Ovary (tissue), 9 donors: Measurements from ENCODE around the gene GNG11. TPM values are rescaled to one million over a fixed set of nuclear protein-coding genes. Genes with fewer than 3 reads are reported as not detected.

Source experiments
- DNase-seq, 5 donors: peaks; one replicate each; pipeline ENCODE4 v3.0.0-alpha.2; 2019 to 2020
- H3K27ac ChIP-seq, 2 donors: fragments of 200-600 bp; one replicate each; pipeline versions ENCODE4 v1.5.1 to v1.8.0; 2019 to 2022
- H3K27me3 ChIP-seq: fragments of 200-600 bp; one replicate; pipeline ENCODE4 v1.8.0; 2022
- H3K36me3 ChIP-seq: fragments of 200-600 bp; sonication (generic); one replicate; pipeline ENCODE4 v1.5.1; 2019
- H3K4me1 ChIP-seq: one replicate; pipeline ENCODE4 v1.8.1; 2013; ENCODE audit warnings: mild to moderate bottlenecking, moderate library complexity; ENCODE audit not compliant: insufficient read depth
- H3K4me3 ChIP-seq: fragments of 200-600 bp; sonication (generic); one replicate; pipeline ENCODE4 v1.5.1; 2017
- H3K9me3 ChIP-seq, 2 donors: fragments of 200-600 bp in 1 of 2; sonication (generic) in 1 of 2; one replicate each; pipeline versions ENCODE4 v1.5.1 to v1.8.1; 2013 to 2019; ENCODE audit warnings: mild to moderate bottlenecking in 1 of 2, moderate library complexity in 1 of 2
- CTCF ChIP-seq, 3 donors: fragments of 450-650 bp in 2 of 3; fragments of 200-600 bp in 1 of 3; IDR thresholded peaks; one replicate each; pipeline versions ENCODE4 v1.5.1 to v1.8.0; 2016 to 2022; ENCODE audit warnings: antibody characterized with exemption in 3 of 3, mild to moderate bottlenecking in 1 of 3
- EP300 ChIP-seq: sonication (generic); formaldehyde crosslinking; IDR thresholded peaks from one replicate; pipeline ENCODE4 v1.6.1; 2017; ENCODE audit warnings: antibody characterized with exemption
- POLR2A ChIP-seq: fragments of 450-650 bp; IDR thresholded peaks from one replicate; pipeline ENCODE4 v1.6.1; 2017; ENCODE audit warnings: antibody characterized with exemption, mild to moderate bottlenecking, moderate library complexity
- WGBS, 3 donors: extraction: QIAGEN DNeasy Blood & Tissue Kit in 1 of 3; methylation state at CpG; one replicate each; pipeline versions ENCODE4 v1.1.5 to v1.1.7; 2013 to 2017; 5-methylcytosine and 5-hydroxymethylcytosine counted together
- intact Hi-C, 4 donors: fragments of 100-400 bp; cut with DNase I; formaldehyde crosslinking; loops; one replicate each; pipeline versions ENCODE4 v1.11.0 to v1.15.1; 2022 to 2023
- polyA plus RNA-seq, 2 donors: library from polyadenylated mRNA; stranded (reverse); fragments of 200-250 nt in 1 of 2; fragments of 350-450 nt in 1 of 2; fragmentation: Illumina TruSeq in 1 of 2; extraction: RNeasy Lipid Tissue Mini Kit (QIAGEN cat#74804) in 1 of 2; gene quantifications; one replicate each; pipeline ENCODE4 v1.2.3, GENCODE V29; 2013 to 2014
- total RNA-seq, 7 donors: library from RNA; depleted of rRNA in 2 of 7; stranded (reverse); fragments of >200 nt in 2 of 7; fragmentation: NEBNext Ultra II Directional in 3 of 7; extraction: Animal tissue kit (Norgen Biotek cat#: 25700) in 3 of 7; gene quantifications; one replicate each; pipeline versions ENCODE4 v1.1.0 to v1.2.4, GENCODE V29; 2016 to 2023
- donor health status: DM: no; HTN: no; CAD: no; lungs with moderate emphysema.
- donor health status: DM: no; HTN: no; CAD: no.
- donor health status: Bipolar disorder and iron deficiency.
- donor health status: DM: yes; HTN: yes; CAD: no.
- donor health status: DM: no; HTN: no; CAD: no.
- donor health status: DM: yes; HTN: yes; CAD: no.

GNG11 gene
- total and polyA plus RNA-seq, 9 donors: 34.8 to 81.0 (median 46.4) TPM

DNA sequence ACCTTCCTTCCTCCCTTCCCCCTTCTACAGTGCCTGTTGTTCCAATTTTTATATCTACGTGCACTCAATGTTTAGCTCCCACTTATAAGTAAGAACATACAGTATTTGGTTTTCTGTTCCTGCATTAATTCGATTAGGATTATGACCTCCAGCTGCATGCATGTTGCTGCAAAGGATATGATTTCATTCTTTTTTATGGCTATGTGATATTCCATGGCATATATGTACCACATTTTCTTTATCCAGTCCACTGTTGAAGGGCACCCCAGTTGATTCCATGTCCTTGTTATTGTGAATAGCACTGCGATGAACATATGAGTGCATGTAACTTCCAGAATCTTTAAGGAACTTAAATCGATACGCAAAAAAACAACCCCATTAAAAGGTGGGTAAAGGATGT is 42.7 kb downstream of the GNG11 start:
- Histone ChIP-seq H3K4me1 (no peaks in the 10 kb centered on the region), H3K27ac (no peak overlapping the region), H3K9me3 (no peaks in the 10 kb centered on the region), H3K27me3 (no peaks in the 10 kb centered on the region), H3K4me3 (no peak overlapping the region), H3K36me3 (no peaks in the 10 kb centered on the region)
- no peak for DNase-seq
- 96 to 97% (median 96%) methylated on average over 5 of the region's 5 CpGs for WGBS, 3 donors
- TF ChIP-seq CTCF (IDR thresholded peaks at IDR 0.05) (no peak), EP300 (no peak), POLR2A (no peak)
- intact Hi-C loops: no loop called here

- H3K9me3 ChIP-seq: no peaks in the 10 kb centered on the region
- H3K27ac ChIP-seq: no peak overlapping the region
- intact Hi-C loops: no loop called here
- DNase-seq: no peak
- H3K36me3 ChIP-seq: no peaks in the 10 kb centered on the region
- no peaks in the 10 kb centered on the region for H3K27me3 ChIP-seq
- TF ChIP-seq CTCF (IDR thresholded peaks at IDR 0.05): no peak
- no peak for TF ChIP-seq POLR2A
- TF ChIP-seq EP300: no peak
- H3K4me1 ChIP-seq: no peaks in the 10 kb centered on the region
- 73 to 82% (median 81%) methylated on average over 3 of the region's 3 CpGs for WGBS, 3 donors
- no peak overlapping the region for H3K4me3 ChIP-seq
Measured at GRCh38 chr7:93964813-93965212, 43.3 kb downstream of the GNG11 start.

GRCh38 chr7:93968911-93969620 is 47.5 kb downstream of the GNG11 start:
- H3K27me3 ChIP-seq: no peaks in the 10 kb centered on the region
- intact Hi-C loops: no loop called here
- no peaks in the 10 kb centered on the region for H3K4me1 ChIP-seq
- WGBS, 3 donors: 57 to 62% (median 61%) methylated on average over 2 of the region's 2 CpGs
- no peaks in the 10 kb centered on the region for H3K36me3 ChIP-seq
- TF ChIP-seq EP300: no peak
- no peak for TF ChIP-seq POLR2A
- no peak for TF ChIP-seq CTCF (IDR thresholded peaks at IDR 0.05)
- no peaks in the 10 kb centered on the region for H3K9me3 ChIP-seq
- no peak overlapping the region for H3K27ac ChIP-seq
- H3K4me3 ChIP-seq: no peak overlapping the region
- no peak for DNase-seq

DNA sequence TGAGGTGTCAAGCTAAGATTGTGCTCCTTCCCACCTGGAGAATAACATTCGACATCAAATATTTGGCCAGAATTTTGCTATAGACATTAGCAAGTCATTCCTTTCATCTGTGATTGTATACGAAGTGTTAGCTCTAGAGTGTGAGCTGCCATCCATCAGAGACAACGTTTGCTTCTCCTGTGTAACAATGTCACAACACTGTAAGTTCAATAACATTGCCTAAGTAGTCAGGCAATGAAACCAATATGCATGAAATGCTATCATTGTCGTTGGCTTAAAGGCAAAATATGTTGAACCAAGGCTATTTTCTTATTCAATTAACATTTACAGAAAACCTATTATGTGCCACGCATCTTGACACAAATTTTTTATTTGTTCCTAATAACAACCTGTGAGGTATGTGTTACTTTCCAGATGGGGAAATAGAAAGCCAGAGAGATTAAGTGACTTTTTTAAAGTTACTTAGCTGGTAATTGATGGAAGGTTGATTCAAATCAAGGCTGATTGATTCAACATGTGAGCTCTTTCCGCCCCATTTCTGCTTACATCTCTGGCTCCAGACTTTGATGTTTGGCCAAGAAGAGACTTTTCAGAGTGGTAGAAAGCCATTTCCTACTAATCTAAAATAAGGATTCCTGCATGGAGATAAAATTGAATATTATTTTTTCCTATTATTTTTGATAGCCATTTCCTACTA is 50.6 kb downstream of the GNG11 start:
- no peak for TF ChIP-seq EP300
- TF ChIP-seq POLR2A: no peak
- TF ChIP-seq CTCF (IDR thresholded peaks at IDR 0.05): no peak
- intact Hi-C loops: no loop called here
- H3K27ac ChIP-seq: no peak overlapping the region
- 85 to 86% (median 86%) methylated on average over 6 of the region's 6 CpGs for WGBS, 3 donors
- DNase-seq: no peak
- H3K4me1 ChIP-seq: no peaks in the 10 kb centered on the region
- H3K36me3 ChIP-seq: no peaks in the 10 kb centered on the region
- H3K4me3 ChIP-seq: no peak overlapping the region
- no peaks in the 10 kb centered on the region for H3K9me3 ChIP-seq
- no peaks in the 10 kb centered on the region for H3K27me3 ChIP-seq
